Type B pancreatic cell (in vitro differentiated cells): ENCODE results near the gene PCNT. TPM values are rescaled to one million over a fixed set of nuclear protein-coding genes. Genes with fewer than 3 reads are reported as not detected.

Experiments used
- DNase-seq: peaks from one replicate; pipeline ENCODE4 v3.0.0; 2021; ENCODE audit warnings: mixed read lengths; ENCODE audit not compliant: unreplicated experiment; ENCODE audit errors: extremely low spot score
- H3K27ac Mint-ChIP-seq: 2 replicates; pipeline ENCODE4 v1.8.0; 2021; ENCODE audit warnings: mild to moderate bottlenecking, mixed read lengths
- H3K27me3 Mint-ChIP-seq: 2 replicates; pipeline ENCODE4 v1.8.0; 2021; ENCODE audit warnings: mixed read lengths
- H3K36me3 Mint-ChIP-seq: 2 replicates; pipeline ENCODE4 v1.8.0; 2021; ENCODE audit warnings: mixed read lengths
- H3K4me1 Mint-ChIP-seq: one replicate; pipeline ENCODE4 v1.8.0; 2021; ENCODE audit warnings: mixed read lengths; ENCODE audit not compliant: unreplicated experiment
- H3K4me3 Mint-ChIP-seq: 2 replicates; pipeline ENCODE4 v1.8.0; 2021; ENCODE audit warnings: mild to moderate bottlenecking, mixed read lengths
- H3K9me3 Mint-ChIP-seq: 2 replicates; pipeline ENCODE4 v1.8.0; 2021; ENCODE audit warnings: mixed read lengths
- total RNA-seq: library from RNA; stranded (reverse); gene quantifications from 2 replicates; pipeline ENCODE4 v1.2.1, GENCODE V29; 2021; ENCODE audit warnings: low replicate concordance
- TF ChIP-seq, protein P1 (sequence below): fragments of 200-600 bp; sonication (generic); conservative IDR thresholded peaks from 2 replicates; pipeline ENCODE4 v1.5.0; 2021; ENCODE audit warnings: antibody characterized with exemption, mild to moderate bottlenecking

PCNT gene
- total RNA-seq, 1 donor from 2014 or later, result 50.3 TPM

GRCh38 chr21:46318464-46318845 is 5.5 kb upstream of the PCNT start:
- Mint-ChIP-seq H3K27me3 (no peaks in the 10 kb centered on the region), H3K4me1 (peaks cover 13% of the 10 kb centered on the region), H3K36me3 (peaks cover 9% of the 10 kb centered on the region), H3K27ac (peak overlapping the region; percentile 69), H3K9me3 (no peaks in the 10 kb centered on the region), H3K4me3 (no peak overlapping the region)
- DNase-seq, result no peak
- TF ChIP-seq, protein P1, sequence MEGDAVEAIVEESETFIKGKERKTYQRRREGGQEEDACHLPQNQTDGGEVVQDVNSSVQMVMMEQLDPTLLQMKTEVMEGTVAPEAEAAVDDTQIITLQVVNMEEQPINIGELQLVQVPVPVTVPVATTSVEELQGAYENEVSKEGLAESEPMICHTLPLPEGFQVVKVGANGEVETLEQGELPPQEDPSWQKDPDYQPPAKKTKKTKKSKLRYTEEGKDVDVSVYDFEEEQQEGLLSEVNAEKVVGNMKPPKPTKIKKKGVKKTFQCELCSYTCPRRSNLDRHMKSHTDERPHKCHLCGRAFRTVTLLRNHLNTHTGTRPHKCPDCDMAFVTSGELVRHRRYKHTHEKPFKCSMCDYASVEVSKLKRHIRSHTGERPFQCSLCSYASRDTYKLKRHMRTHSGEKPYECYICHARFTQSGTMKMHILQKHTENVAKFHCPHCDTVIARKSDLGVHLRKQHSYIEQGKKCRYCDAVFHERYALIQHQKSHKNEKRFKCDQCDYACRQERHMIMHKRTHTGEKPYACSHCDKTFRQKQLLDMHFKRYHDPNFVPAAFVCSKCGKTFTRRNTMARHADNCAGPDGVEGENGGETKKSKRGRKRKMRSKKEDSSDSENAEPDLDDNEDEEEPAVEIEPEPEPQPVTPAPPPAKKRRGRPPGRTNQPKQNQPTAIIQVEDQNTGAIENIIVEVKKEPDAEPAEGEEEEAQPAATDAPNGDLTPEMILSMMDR, result no peak

DNA sequence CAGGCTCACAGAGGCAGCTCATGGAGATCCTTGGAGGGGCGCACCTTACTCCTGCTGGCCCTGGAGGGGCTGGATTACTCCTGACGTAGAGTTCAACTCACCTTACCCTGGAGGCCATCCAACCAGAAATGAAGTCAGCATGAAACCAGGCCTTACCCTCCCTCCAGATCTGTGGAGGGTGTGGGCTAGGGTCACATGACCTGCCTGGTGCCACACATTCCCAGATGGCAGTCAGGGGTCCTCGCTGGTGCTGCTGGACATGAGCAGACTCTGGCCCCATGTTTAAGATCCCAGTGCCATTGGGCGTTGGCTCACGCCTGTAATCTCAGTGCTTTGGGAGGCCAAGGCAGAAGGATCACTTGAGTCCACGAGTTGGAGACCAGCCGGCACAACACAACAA is 4.8 kb upstream of the PCNT start:
- peaks cover 13% of the 10 kb centered on the region for H3K4me1 Mint-ChIP-seq
- DNase-seq, result no peak
- peaks cover 9% of the 10 kb centered on the region for H3K36me3 Mint-ChIP-seq
- H3K27me3 Mint-ChIP-seq, result no peaks in the 10 kb centered on the region
- no peak overlapping the region for H3K27ac Mint-ChIP-seq
- TF ChIP-seq, protein P1, result no peak
- H3K4me3 Mint-ChIP-seq, result no peak overlapping the region
- H3K9me3 Mint-ChIP-seq, result no peaks in the 10 kb centered on the region

DNA sequence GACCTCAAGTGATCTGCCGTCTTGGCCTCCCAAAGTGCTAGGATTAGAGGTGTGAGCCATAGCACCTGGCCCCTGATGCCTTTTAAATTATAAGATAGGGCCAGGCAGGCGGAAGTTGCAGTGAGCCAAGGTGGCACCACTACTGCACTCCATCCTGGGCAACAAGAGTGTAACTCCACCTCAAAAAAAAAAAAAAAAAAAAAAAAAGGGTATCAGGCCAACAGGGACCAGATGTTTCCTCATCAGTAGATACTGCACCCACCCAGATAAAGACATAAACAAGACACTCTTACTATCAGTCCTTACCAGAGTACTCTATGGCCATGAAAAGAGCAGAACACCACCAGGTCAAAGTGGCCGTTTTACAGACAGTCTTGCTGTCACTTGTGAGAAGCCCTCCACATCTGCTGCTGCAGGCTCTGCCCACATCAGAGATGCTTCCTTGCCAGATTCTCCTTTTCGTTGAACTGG is 3.6 kb upstream of the PCNT start:
- Mint-ChIP-seq H3K27me3 (no peaks in the 10 kb centered on the region), H3K36me3 (peaks cover 11% of the 10 kb centered on the region), H3K9me3 (no peaks in the 10 kb centered on the region), H3K4me1 (peaks cover 14% of the 10 kb centered on the region), H3K27ac (peak overlapping the region; percentile 16), H3K4me3 (peak overlapping the region; percentile 62)
- TF ChIP-seq, protein P1, result no peak
- no peak for DNase-seq

GRCh38 chr21:46322351-46323226 is 1.4 kb upstream of the PCNT start:
- DNase-seq, result no peak
- Mint-ChIP-seq H3K27me3 (no peaks in the 10 kb centered on the region), H3K4me3 (peak overlapping the region; percentile 95), H3K36me3 (peaks cover 22% of the 10 kb centered on the region), H3K4me1 (peaks cover 25% of the 10 kb centered on the region), H3K27ac (peak overlapping the region; percentile 90), H3K9me3 (no peaks in the 10 kb centered on the region)
- TF ChIP-seq, protein P1, result no peak

- Mint-ChIP-seq H3K9me3 (no peaks in the 10 kb centered on the region), H3K27ac (peak overlapping the region; percentile 90), H3K4me3 (peak overlapping the region; percentile 95), H3K27me3 (no peaks in the 10 kb centered on the region), H3K4me1 (peaks cover 25% of the 10 kb centered on the region), H3K36me3 (peaks cover 23% of the 10 kb centered on the region)
- TF ChIP-seq, protein P1, result peak; percentile 24
- no peak for DNase-seq
Observed at GRCh38 chr21:46323227-46323709, 688 bp upstream of the PCNT start.
